HG03571 (cell line): Measurements from ENCODE around the gene SIAH1.
"Not testable (repeated sequence)": the region's sequence is repeated elsewhere in the genome, so short reads cannot be mapped to it uniquely, and the experiment has no call there.

ENCODE experiments used
- ATAC-seq: cut with Tn5 transposase; IDR thresholded peaks from one replicate; pipeline ENCODE4 v1.9.1; 2021; ENCODE audit not compliant: unreplicated experiment

Gene SIAH1

DNA sequence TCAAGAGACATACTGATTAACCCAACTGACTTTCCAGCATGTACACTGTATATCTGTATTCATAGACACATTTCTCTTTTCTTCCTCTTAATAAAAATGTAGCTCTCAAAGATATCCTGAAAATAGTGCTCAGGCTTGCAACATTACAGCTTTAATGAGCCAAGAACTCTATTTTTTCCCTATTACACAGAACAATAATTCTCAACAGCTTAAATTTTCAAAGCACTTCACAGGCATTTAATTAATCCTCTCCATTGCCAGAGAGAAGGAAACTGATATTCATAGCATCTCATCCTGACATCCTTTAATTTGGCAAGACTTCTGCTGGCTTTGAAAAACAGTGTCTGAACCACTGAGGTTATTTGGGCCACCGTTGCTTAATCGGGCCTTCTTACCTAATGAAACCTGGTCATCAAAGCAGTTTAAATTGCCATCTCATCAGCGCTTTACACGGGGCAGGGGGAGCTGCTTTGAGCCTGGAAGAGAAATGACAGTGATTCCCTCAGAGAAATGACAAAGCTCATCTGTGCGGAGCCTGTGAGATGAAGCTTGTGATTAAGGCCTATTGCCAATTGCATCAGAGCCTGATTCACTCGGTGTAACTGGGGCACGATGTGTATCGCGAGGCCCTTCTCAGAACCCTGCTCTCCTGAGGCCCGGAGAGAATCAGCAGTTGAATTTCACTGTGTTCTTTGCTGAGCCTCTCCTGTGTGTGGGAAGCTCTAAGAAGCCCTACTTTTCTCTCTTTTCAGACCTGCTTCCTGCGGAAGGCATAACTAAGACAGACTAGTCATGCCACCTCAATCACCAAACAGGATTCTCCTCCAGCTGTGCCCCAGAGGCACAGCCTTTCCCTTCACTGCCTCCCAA is 8.5 kb upstream of the SIAH1 start:
- no peak for ATAC-seq

- ATAC-seq: no peak
Observed at GRCh38 chr16:48392407-48392806, 7.2 kb upstream of the SIAH1 start.

DNA sequence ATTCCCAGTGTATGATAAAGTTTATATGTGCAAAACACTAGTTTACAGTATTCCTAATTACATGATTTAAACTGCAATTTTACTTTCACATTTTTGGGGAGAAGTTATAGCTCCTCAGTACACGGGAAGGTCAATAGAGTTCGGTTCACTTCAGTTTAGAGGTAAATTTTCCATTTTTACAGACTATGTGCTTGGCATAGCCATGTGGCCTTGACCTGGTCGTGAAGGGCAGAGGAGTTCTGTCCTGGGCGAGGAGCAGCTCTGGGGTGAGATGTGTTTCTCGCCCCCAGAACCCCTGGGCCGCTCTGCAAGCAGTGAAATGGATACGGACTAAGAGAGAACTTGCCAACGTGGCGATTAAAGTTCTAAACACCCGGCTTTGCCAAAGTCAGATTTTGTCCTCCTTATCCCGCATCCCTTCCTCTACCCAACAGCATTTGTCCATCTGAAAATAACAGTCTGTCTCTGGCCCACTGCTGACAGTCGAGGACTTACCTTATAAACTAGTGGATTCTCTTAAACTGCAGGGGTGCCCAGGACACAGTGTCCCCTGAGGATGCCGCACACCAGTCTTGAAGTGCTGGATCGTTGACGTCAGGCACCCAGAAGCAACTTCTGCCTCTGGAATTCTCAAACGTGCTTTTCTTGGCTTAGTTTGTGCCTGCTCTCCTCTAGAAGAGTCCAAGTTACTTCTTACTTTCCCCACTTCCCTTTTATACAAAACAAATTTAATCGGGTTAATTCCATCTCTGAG is 1.5 kb upstream of the SIAH1 start:
- ATAC-seq: no peak

DNA sequence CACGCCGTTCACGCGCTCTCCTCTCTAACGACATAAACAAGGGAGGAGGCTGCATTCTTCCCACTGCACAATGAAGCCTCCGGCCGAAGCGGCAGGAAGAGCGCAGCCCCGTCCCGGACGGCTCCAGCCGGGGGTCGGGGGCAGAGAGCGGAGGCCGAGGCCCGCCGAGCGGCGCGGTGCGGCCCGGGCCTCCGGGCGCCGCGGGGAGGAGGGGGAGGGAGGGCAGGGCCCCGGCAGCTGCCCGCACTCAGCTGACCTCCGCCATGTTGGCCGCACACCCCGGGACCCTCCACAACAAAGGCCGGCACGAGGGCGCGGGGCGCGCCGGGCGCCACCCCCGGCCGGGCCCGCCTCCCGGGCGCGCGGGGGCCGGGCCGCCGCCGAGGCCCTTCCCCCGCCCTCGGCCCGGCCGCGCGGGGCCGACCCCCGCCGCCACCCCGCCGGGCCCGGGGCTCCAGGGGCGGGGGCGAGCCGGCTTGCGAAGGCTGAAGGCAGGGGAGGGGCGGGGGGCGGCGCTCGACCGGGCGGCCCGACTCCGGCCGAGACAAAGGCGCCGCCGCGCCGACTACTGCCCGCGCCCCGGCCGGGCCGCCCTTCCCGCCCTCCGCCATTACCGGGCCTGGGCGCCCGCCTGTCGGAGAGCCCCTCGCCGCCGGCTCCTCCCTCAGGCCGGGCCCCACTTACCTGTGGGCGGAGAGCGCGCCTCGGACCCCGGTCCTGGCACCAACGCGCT is 527 bp downstream of the SIAH1 start:
- ATAC-seq: peak; percentile 44

DNA sequence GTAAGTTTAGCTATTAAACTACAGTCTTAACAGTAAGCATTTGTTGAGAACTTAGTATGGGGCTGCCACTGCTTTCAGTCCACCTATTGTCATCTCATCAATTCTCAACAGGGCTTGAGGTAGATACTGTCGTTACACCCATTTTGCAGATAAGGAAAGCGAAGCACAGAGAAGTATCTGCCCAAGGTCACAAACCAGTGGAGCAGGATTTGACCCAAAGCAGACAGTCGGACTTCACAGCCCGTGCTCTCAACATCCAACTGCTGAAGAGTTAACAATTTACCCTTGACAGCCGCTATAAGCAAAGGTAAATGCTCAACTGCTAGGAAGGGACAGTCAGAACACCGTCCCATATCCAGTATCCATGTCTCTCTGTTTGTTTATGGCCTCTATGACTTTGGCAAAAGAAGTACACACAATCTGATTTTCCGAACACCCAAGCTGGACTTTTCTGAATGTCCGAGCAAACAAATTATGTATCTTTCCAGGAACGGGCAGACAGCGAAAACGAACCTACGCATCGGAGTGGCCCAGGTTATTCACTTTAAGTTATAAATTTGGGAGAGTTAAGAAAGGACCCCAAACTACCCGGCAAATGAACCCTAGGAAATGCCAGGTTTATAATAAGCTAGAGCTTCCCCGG is 1.2 kb downstream of the SIAH1 start:
- no peak for ATAC-seq

DNA sequence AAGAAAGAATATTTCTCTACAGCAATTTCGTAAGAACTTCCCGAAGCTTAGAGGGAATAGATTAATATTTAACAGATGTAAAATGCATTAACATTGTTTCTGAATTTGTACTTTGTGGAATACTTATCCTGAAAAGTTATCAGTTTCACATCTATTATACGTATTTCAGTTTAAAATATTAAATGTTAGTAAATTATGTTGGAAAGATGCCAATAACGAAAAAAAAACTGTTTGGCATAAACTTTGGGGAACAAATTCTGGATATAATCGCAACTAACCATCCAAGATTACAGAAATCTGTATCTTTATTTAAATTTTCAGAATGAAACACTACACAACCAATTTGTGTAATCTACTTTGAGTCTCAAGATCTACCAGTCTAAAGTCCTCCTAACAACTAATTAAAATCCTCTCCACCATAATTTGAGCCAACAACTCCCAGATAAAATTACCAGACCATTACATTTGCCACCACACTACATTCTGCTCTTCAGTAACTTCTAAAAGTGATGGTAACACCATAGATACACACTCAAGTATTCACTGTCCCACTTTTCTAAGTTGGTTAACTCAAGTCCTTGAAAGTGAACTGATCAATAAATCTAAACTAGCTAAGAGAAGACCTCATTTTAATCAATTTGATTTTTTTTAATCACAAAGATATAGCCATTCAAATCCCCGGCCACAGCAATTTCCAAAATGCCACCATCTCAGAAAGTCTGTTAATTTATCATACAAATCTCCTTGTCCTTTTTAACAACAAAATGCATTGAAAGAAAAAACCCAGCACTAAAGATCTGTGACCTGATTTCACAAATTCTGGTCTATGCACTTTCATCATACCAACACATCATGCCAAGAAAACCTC is 2.0 kb downstream of the SIAH1 start:
- no peak for ATAC-seq

- ATAC-seq: no peak
Observed at GRCh38 chr16:48382131-48382530, 3.1 kb downstream of the SIAH1 start.

- no peak for ATAC-seq
Observed at GRCh38 chr16:48381201-48381600, 4.0 kb downstream of the SIAH1 start.

DNA sequence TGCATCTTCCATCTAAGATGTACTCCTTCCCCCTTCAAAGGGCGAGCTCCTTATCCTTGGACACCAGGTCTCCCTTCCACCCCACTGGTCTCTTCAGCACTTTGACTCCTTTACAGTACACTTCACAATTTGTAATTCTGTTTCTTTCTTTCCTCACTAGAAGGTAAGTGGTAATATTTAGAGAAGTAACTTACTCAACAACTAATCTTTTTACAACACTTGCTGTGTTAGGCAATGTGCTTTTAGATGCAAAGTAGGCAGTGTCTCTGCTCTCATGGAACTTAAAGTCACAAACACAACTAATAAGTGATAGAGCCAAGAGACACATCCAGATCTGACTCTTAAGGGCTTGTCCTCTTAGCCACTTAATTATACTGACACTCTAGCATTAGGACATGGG is 6.4 kb downstream of the SIAH1 start:
- ATAC-seq: no peak

DNA sequence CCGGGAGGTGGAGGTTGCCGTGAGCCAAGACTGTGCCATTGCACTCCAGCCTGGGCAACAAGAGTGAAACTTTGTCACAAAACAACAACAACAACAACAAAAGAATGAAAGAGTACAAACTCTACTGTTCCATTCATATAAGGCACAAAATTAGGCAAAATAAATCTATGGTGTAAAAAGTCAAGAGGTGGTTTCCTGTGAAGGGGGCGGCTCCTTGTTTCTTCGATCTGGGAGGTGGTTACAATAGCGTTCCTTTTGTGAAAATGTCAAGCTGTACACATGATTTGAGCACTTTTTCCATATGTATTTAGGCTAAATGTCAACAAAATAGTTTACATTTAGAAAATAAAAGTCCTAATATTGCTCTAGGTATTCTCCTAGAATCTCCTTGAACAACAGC is 6.9 kb downstream of the SIAH1 start:
- no peak for ATAC-seq

DNA sequence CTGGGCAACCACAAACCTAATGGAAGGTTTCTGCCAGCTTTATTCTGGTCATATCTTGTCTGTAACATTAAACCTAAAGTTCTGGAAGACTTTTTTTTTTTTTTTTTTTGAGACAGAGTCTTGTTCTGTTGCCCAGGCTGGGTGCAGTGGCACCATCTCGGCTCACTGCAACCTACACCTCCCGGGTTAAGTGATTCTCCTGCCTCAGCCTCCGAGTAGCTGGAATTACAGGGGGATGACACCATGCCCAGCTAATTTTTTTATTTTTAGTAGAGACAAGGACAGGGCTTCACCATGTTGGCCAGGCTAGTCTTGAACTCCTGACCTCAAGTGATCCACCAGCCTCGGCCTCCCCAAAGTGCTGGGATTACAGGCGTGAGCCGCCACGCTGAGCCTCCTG is 7.9 kb downstream of the SIAH1 start:
- ATAC-seq: not testable (repeated sequence)

- no peak for ATAC-seq
Observed at GRCh38 chr16:48374255-48374654, 11.0 kb downstream of the SIAH1 start.

GRCh38 chr16:48373258-48374029 is 11.8 kb downstream of the SIAH1 start:
- no peak for ATAC-seq

- no peak for ATAC-seq
Observed at GRCh38 chr16:48372744-48373143, 12.5 kb downstream of the SIAH1 start.

DNA sequence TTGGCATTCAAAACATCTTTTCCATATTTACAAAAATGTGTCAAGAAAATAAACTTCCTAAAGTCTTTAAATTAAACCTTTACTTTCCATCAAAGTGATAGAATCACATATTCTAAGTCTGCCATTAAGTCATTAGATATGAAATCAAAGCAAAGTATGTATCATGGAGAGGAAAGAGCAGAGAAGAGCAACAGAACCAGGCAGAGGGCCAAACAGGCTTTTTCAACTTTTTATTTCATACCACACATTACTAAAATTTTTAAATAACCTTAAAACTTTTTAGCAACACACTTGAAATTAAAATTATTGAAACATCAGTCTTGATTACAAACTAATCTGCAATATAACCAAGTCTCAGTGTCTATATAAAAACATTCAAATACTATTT is 13.8 kb downstream of the SIAH1 start:
- ATAC-seq: no peak

DNA sequence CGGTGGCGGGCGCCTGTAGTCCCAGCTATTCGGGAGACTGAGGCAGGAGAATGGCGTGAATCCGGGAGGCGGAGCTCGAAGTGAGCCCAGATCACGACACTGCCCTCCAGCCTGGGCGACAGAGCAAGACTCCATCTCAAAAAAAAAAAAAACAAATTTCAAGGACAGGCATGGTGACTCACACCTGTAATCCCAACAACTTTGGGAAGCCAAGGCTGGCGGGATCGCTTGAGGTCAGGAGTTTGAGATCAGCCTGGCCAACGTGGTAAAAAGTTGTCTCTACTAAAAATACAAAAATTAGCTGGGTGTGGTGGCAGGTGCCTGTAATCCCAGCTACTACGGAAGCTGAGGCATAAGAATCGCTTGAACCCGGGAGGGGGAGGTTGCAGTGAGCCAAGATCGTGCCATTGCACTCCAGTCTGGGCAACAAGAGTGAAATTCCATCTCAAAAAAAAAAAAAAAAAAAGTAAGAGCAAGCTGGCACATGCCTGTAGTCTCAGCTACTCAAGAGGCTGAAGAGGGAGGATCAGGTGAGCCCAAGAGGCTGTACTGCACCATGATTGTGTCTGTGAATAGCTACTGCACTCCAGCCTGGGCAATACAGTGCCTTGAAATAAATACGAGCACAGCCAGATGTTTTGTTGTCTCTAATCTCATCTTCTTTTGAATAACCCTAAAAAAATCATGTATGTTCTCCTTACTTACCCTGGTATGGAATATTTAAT is 14.4 kb downstream of the SIAH1 start:
- not testable (repeated sequence) for ATAC-seq

- ATAC-seq: no peak
Observed at GRCh38 chr16:48370229-48370628, 15.0 kb downstream of the SIAH1 start.

DNA sequence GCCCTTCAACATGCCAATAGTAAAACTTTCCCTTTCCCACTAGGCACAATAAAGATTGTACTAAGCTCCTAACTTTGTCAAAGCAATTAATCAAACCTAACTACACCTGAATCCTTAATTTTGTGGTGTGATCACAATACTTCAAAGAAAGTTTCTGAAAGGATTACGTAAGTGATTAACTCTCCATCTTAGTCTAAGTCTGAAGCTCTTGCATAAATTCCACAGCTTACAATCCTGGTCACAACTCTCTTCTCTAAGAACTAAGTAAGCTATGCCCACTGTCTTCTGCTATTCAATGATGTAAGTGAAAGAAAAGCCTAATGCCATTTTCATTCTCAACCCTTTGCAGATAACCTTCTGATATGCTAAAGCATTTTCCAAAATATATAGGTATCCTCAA is 15.4 kb downstream of the SIAH1 start:
- ATAC-seq: no peak
